Vagina (tissue), 2 donors: ENCODE measurements around the gene CALN1.

Experiments used
- POLR2A ChIP-seq, 2 donors: fragments of 450-650 bp; IDR thresholded peaks; one replicate each; pipeline ENCODE4 v1.6.1; 2017; ENCODE audit warnings: antibody characterized with exemption in 2 of 2, mild to moderate bottlenecking in 2 of 2, moderate library complexity in 2 of 2
- POLR2AphosphoS5 ChIP-seq, 2 donors: sonication (generic); formaldehyde crosslinking; IDR thresholded peaks; one replicate each; pipeline ENCODE4 v1.9.0; 2017; ENCODE audit warnings: antibody characterized with exemption in 2 of 2, mild to moderate bottlenecking in 2 of 2, low read depth in 1 of 2; ENCODE audit not compliant: insufficient read depth in 1 of 2
- TF ChIP-seq, protein P1 (sequence below), 3 experiments: fragments of 450-650 bp in 2 of 3; fragments of 200-600 bp in 1 of 3; sonication (generic) in 1 of 3; IDR thresholded peaks; one replicate each; pipeline ENCODE4 v1.5.1; 2017 to 2019; ENCODE audit warnings: antibody characterized with exemption in 3 of 3, mild to moderate bottlenecking in 2 of 3, moderate library complexity in 2 of 3

DNA sequence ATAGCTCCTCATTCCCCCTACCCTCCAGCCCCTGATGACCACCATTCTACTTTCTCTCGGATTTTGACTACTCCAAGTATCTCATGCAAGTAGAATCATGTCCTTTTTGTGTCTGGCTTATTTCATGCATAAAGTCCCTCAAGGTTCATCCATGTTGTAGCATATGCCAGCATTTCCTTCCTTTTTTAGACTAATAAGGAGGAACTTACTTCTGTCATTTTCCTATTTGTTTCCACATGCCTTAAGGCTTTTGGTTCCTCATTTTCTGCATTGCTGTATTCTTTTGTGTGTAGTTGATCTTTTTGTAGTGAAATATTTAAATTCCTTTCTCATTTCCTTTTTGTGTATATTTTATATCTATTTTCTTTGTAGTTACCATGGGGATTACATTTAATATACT lies 376.9 kb downstream of the CALN1 start:
- TF ChIP-seq, protein P1, sequence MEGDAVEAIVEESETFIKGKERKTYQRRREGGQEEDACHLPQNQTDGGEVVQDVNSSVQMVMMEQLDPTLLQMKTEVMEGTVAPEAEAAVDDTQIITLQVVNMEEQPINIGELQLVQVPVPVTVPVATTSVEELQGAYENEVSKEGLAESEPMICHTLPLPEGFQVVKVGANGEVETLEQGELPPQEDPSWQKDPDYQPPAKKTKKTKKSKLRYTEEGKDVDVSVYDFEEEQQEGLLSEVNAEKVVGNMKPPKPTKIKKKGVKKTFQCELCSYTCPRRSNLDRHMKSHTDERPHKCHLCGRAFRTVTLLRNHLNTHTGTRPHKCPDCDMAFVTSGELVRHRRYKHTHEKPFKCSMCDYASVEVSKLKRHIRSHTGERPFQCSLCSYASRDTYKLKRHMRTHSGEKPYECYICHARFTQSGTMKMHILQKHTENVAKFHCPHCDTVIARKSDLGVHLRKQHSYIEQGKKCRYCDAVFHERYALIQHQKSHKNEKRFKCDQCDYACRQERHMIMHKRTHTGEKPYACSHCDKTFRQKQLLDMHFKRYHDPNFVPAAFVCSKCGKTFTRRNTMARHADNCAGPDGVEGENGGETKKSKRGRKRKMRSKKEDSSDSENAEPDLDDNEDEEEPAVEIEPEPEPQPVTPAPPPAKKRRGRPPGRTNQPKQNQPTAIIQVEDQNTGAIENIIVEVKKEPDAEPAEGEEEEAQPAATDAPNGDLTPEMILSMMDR (IDR thresholded peaks at IDR 0.05), result no peak
- TF ChIP-seq POLR2AphosphoS5 (IDR thresholded peaks at IDR 0.05; ENCODE audit: insufficient read depth in 1 of 2, low read depth in 1 of 2) (no peak), POLR2A (IDR thresholded peaks at IDR 0.05) (no peak)
